Stomach (tissue), 9 donors: ENCODE data around the gene INAFM2. TPM values are rescaled to one million over a fixed set of nuclear protein-coding genes. Genes with fewer than 3 reads are reported as not detected.
A peak's percentile ranks its signal among the peaks of the same experiment; 100 is the strongest.

Source experiments
- DNase-seq, 2 donors: peaks; one replicate each; pipeline versions ENCODE4 v3.0.0 to v3.0.0-alpha.2; 2013 to 2019
- H3K27ac ChIP-seq, 5 donors: fragments of 200-600 bp in 4 of 5; sonication (generic) in 4 of 5; one replicate each; pipeline ENCODE4 v1.5.1; 2013 to 2019; ENCODE audit warnings: mild to moderate bottlenecking in 1 of 5, moderate library complexity in 1 of 5
- H3K27me3 ChIP-seq, 3 donors: fragments of 200-600 bp; sonication (generic); one replicate each; pipeline ENCODE4 v1.5.1; 2017 to 2019; ENCODE audit warnings: mixed run types in 1 of 3
- H3K36me3 ChIP-seq, 4 donors: fragments of 200-600 bp; sonication (generic); 1 replicate in 3 of 4; 2 replicates in 1 of 4; pipeline ENCODE4 v1.5.1; 2016 to 2019
- H3K4me1 ChIP-seq, 4 donors: fragments of 200-600 bp; sonication (generic); one replicate each; pipeline ENCODE4 v1.5.1; 2016 to 2019
- H3K4me3 ChIP-seq, 4 donors: fragments of 200-600 bp; sonication (generic) in 3 of 4; one replicate each; pipeline ENCODE4 v1.5.1; 2016 to 2019; ENCODE audit warnings: mild to moderate bottlenecking in 1 of 4
- H3K9me3 ChIP-seq, 4 donors: fragments of 200-600 bp; sonication (generic); one replicate each; pipeline ENCODE4 v1.5.1; 2016 to 2019
- EP300 ChIP-seq: sonication (generic); formaldehyde crosslinking; IDR thresholded peaks from one replicate; pipeline ENCODE4 v1.6.1; 2017; ENCODE audit warnings: antibody characterized with exemption
- POLR2A ChIP-seq, 4 donors: fragments of 450-650 bp; IDR thresholded peaks; one replicate each; pipeline ENCODE4 v1.6.1; 2016; ENCODE audit warnings: antibody characterized with exemption in 4 of 4, control low read depth in 2 of 4, mild to moderate bottlenecking in 1 of 4, moderate library complexity in 1 of 4
- POLR2AphosphoS5 ChIP-seq, 3 donors: sonication (generic); formaldehyde crosslinking; IDR thresholded peaks; one replicate each; pipeline ENCODE4 v1.6.1; 2016; ENCODE audit warnings: antibody characterized with exemption in 3 of 3
- WGBS, 5 donors: extraction: QIAGEN DNeasy Blood & Tissue Kit in 3 of 5; methylation state at CpG; one replicate each; pipeline versions ENCODE4 v1.1.5 to v1.1.7; 2013 to 2018; 5-methylcytosine and 5-hydroxymethylcytosine counted together
- intact Hi-C: fragments of 100-400 bp; cut with DNase I; formaldehyde crosslinking; loops from one replicate; pipeline ENCODE4 v1.15.1; 2023; ENCODE audit warnings: low total_unique reads
- polyA plus RNA-seq, 3 donors: library from polyadenylated mRNA; stranded (reverse); fragments of 200-250 nt; gene quantifications; one replicate each; pipeline ENCODE4 v1.2.3, GENCODE V29; 2013
- total RNA-seq, 5 donors: library from RNA; depleted of rRNA; stranded (reverse); fragments of >200 nt; gene quantifications; one replicate each; pipeline versions ENCODE4 v1.1.0 to v1.2.3, GENCODE V29; 2014 to 2016
- TF ChIP-seq, protein P1 (sequence below), 7 experiments: fragments of 450-650 bp in 4 of 7; fragments of 200-600 bp in 3 of 7; sonication (generic) in 3 of 7; IDR thresholded peaks; one replicate each; pipeline ENCODE4 v1.5.1; 2016 to 2019; ENCODE audit warnings: antibody characterized with exemption in 7 of 7, control low read depth in 2 of 7, mild to moderate bottlenecking in 1 of 7
- donor health status: healthy with polysubstance abuse.
- donor health status: Bipolar disorder and iron deficiency.
- donor health status: healthy.

INAFM2 gene
- total and polyA plus RNA-seq, 8 donors = 3.4 to 65.2 (median 20.4) TPM

DNA sequence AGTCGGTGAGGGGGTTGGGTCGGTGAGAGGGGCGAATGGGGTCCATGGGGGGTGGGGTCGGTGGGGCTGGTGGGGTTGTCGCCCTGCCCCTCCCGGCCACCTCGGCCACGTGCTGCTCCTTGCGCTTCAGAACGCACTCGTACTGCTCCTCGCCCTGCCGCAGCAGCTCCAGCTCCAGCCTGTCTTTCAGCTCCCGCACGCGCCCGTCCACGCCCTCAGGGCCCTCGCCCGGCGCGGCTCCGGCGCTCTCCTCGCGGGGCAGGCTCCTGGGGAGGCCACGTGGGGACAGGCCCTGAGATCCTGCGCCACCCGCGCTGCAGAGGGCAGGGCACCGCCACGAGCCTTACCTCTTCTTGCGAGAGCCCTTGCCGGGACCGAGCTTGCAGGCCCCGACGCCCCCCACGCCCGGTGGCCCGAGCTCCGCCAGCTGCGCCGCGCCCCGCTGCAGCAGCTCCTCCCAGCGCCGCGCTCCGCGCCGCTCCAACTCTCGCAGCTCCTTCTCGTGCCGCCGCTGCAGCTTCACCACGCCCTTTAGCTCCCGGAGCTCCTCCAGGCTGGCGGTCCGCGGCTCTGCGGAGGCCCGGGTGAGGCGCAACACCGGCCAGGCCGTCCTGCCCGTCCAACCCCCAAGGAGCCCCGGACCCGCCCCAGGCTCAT lies 32.4 kb upstream of the INAFM2 start:
- peaks cover 0 to 27% (median 14%) of the 10 kb centered on the region in 3 donors for H3K27me3 ChIP-seq
- peak overlapping the region; percentile 30 to 53 (median 40) for H3K4me3 ChIP-seq
- intact Hi-C loops = no loop called here
- TF ChIP-seq, protein P1, sequence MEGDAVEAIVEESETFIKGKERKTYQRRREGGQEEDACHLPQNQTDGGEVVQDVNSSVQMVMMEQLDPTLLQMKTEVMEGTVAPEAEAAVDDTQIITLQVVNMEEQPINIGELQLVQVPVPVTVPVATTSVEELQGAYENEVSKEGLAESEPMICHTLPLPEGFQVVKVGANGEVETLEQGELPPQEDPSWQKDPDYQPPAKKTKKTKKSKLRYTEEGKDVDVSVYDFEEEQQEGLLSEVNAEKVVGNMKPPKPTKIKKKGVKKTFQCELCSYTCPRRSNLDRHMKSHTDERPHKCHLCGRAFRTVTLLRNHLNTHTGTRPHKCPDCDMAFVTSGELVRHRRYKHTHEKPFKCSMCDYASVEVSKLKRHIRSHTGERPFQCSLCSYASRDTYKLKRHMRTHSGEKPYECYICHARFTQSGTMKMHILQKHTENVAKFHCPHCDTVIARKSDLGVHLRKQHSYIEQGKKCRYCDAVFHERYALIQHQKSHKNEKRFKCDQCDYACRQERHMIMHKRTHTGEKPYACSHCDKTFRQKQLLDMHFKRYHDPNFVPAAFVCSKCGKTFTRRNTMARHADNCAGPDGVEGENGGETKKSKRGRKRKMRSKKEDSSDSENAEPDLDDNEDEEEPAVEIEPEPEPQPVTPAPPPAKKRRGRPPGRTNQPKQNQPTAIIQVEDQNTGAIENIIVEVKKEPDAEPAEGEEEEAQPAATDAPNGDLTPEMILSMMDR (IDR thresholded peaks at IDR 0.05) = no peak
- TF ChIP-seq POLR2AphosphoS5 (IDR thresholded peaks at IDR 0.05) (no peak), POLR2A (IDR thresholded peaks at IDR 0.05) (no peak), EP300 (no peak)
- no peak overlapping the region for H3K27ac ChIP-seq
- 6 to 47% (median 23%) methylated on average over 22 to 68 of the region's 68 CpGs for WGBS, 5 donors
- peaks cover 12 to 29% (median 20%) of the 10 kb centered on the region in 4 donors for H3K4me1 ChIP-seq
- peaks cover 0 to 61% (median 0%) of the 10 kb centered on the region in 4 donors for H3K36me3 ChIP-seq
- H3K9me3 ChIP-seq = no peaks in the 10 kb centered on the region
- peak; percentile 64 to 90 for DNase-seq

DNA sequence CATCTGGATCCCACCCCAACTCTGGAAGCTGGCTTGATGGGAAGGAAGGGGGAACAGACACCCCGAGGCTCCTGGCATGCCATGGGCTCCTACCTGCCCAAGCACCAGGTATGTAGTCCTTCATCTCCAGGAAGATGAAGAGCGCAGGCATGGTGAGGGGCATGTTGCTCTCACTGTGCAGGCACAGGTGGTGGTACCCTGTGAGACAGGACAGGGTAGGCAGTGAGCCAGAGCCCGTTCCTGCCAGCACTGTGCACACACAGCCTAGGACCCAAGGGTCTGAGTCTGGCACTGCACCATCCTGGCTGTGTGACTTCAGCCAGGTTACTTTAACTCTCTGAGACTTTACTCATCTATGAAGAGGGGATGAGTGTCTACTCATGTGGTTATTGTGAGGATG lies 31.2 kb upstream of the INAFM2 start:
- WGBS, 5 donors = 76 to 93% (median 77%) methylated on average over 2 to 3 of the region's 3 CpGs
- intact Hi-C loops = no loop called here
- H3K4me1 ChIP-seq = peaks cover 12 to 36% (median 23%) of the 10 kb centered on the region in 4 donors

GRCh38 chr15:40293006-40293405 lies 30.5 kb upstream of the INAFM2 start:
- no peak overlapping the region for H3K4me3 ChIP-seq
- H3K4me1 ChIP-seq = peaks cover 12 to 36% (median 23%) of the 10 kb centered on the region in 4 donors
- DNase-seq = no peak
- no peak overlapping the region for H3K27ac ChIP-seq
- H3K9me3 ChIP-seq = no peaks in the 10 kb centered on the region
- TF ChIP-seq, protein P1 (IDR thresholded peaks at IDR 0.05) = no peak
- TF ChIP-seq POLR2A (IDR thresholded peaks at IDR 0.05) (no peak), EP300 (no peak), POLR2AphosphoS5 (IDR thresholded peaks at IDR 0.05) (no peak)
- intact Hi-C loops = no loop called here
- peaks cover 0 to 25% (median 14%) of the 10 kb centered on the region in 3 donors for H3K27me3 ChIP-seq
- H3K36me3 ChIP-seq = peaks cover 0 to 53% (median 0%) of the 10 kb centered on the region in 4 donors

More for the DNA sequence above, 31.2 kb upstream of the INAFM2 start:
- TF ChIP-seq POLR2A (IDR thresholded peaks at IDR 0.05) (no peak), POLR2AphosphoS5 (IDR thresholded peaks at IDR 0.05) (no peak), EP300 (no peak)
- TF ChIP-seq, protein P1 (IDR thresholded peaks at IDR 0.05) = no peak
- Histone ChIP-seq H3K36me3 (peaks cover 0 to 57% (median 0%) of the 10 kb centered on the region in 4 donors), H3K4me3 (no peak overlapping the region), H3K27me3 (peaks cover 0 to 27% (median 14%) of the 10 kb centered on the region in 3 donors), H3K27ac (no peak overlapping the region), H3K9me3 (no peaks in the 10 kb centered on the region)
- no peak for DNase-seq

DNA sequence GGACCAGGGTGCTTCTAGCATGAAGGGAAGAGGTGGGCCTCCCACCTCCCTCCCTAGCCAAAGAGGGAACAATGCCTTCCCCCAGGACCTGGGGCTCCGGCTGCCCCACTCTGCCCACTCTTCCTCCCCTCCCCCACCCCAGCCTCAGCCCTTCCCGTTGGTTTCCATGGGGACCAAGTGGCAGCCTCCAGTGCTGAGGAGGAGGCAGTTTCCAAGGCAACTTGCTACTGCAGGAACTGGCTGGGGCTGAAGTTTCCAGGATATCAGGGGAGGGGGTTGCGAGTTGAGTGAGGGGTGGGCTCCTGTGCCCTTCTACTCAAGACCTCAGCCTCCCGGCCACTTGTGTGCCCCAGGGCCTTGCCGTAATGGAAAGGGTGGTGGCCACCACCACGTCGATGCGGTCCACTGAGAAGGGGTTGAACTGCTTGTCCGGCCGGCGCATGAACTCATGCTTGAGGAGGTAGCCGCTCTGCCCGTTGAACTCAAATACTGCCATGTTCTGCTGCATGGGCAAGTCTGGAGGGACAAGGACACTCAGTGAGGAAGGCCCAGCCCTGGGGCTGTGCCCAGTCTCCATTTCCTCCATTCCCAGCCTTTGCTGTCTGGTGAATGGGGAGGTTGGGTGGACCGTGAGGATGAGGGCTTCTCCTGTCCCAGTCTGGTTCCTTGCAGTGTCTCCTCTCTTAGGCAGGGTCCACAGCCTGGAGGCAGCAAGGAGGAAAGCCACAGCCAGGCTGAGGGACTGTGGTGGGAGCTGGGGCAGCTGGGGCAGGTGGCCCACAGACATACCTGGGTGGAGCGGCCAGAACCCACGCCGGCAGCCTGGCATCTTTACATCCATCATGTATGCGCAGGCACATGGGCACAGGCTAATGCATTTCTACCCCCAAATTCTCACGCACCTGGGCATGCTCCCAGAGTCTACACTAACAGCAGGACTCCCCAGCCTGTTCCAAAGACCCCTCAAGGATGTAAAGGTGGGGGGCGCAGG lies 29.3 kb upstream of the INAFM2 start:
- 71 to 92% (median 88%) methylated on average over 2 to 20 of the region's 20 CpGs for WGBS, 5 donors
- Histone ChIP-seq H3K4me1 (peaks cover 12 to 36% (median 22%) of the 10 kb centered on the region in 4 donors), H3K9me3 (no peaks in the 10 kb centered on the region), H3K36me3 (peaks cover 0 to 50% (median 0%) of the 10 kb centered on the region in 4 donors), H3K27ac (no peak overlapping the region), H3K4me3 (no peak overlapping the region), H3K27me3 (peaks cover 0 to 23% (median 14%) of the 10 kb centered on the region in 3 donors)
- no peak for DNase-seq
- TF ChIP-seq POLR2A (IDR thresholded peaks at IDR 0.05) (no peak), EP300 (no peak), POLR2AphosphoS5 (IDR thresholded peaks at IDR 0.05) (no peak)
- TF ChIP-seq, protein P1 (IDR thresholded peaks at IDR 0.05) = no peak
- intact Hi-C loops = no loop called here
